Right atrium auricular region (tissue), 2 donors: ENCODE measurements around the gene METTL21C. TPM values are rescaled to one million over a fixed set of nuclear protein-coding genes. Genes with fewer than 3 reads are reported as not detected.
A peak's percentile ranks its signal among the peaks of the same experiment; 100 is the strongest.

Experiments used
- DNase-seq: peaks from one replicate; pipeline ENCODE4 v3.0.0-alpha.2; 2019; ENCODE audit warnings: low spot score
- H3K27ac ChIP-seq, 2 donors: fragments of 200-600 bp; sonication (generic); 1 replicate in 1 of 2; 2 replicates in 1 of 2; pipeline ENCODE4 v1.5.1; 2016 to 2019
- H3K27me3 ChIP-seq, 2 donors: fragments of 200-600 bp; sonication (generic); one replicate each; pipeline versions ENCODE4 v1.5.1 to v1.6.0; 2017 to 2019
- H3K36me3 ChIP-seq: fragments of 200-600 bp; sonication (generic); one replicate; pipeline ENCODE4 v1.5.1; 2016
- H3K4me1 ChIP-seq, 2 donors: fragments of 200-600 bp; sonication (generic); one replicate each; pipeline versions ENCODE4 v1.5.1 to v1.6.0; 2017 to 2019
- H3K4me3 ChIP-seq, 2 donors: fragments of 200-600 bp; sonication (generic); 1 replicate in 1 of 2; 2 replicates in 1 of 2; pipeline ENCODE4 v1.5.1; 2017 to 2019; ENCODE audit warnings: mild to moderate bottlenecking in 1 of 2, moderate library complexity in 1 of 2
- H3K9me3 ChIP-seq, 2 donors: fragments of 200-600 bp; sonication (generic); one replicate each; pipeline ENCODE4 v1.5.1; 2019
- CTCF ChIP-seq, 2 donors: fragments of 200-600 bp; sonication (generic); IDR thresholded peaks; one replicate each; pipeline ENCODE4 v1.5.1; 2019; ENCODE audit warnings: antibody characterized with exemption in 2 of 2
- total RNA-seq, 2 donors: library from RNA; depleted of rRNA; stranded (reverse); fragments of >200 nt; gene quantifications; one replicate each; pipeline ENCODE4 v1.1.0, GENCODE V29; 2016

Gene METTL21C
- not detected for total RNA-seq

GRCh38 chr13:102694937-102695336 lies at the start of gene METTL21C:
Gene METTL21C (minus strand): TSS chr13:102695044. CDS start chr13:102694498, 546 bp downstream.
- no peak for DNase-seq
- H3K9me3 ChIP-seq: peaks cover 0 to 7% of the 10 kb centered on the region in 2 donors
- TF ChIP-seq CTCF (IDR thresholded peaks at IDR 0.05): no peak
- no peaks in the 10 kb centered on the region for H3K4me1 ChIP-seq
- H3K27ac ChIP-seq: no peak within 1 kb of the TSS
- H3K4me3 ChIP-seq: no peak within 1 kb of the TSS
- no peaks in the 10 kb centered on the region for H3K36me3 ChIP-seq
- no peaks in the 10 kb centered on the region for H3K27me3 ChIP-seq

GRCh38 chr13:102742506-102742905 lies 47.7 kb upstream of the METTL21C start:
- peaks cover 5 to 19% of the 10 kb centered on the region in 2 donors for H3K9me3 ChIP-seq
- H3K36me3 ChIP-seq: no peaks in the 10 kb centered on the region
- no peaks in the 10 kb centered on the region for H3K4me1 ChIP-seq
- H3K27ac ChIP-seq: no peak overlapping the region
- no peak for TF ChIP-seq CTCF (IDR thresholded peaks at IDR 0.05)
- no peaks in the 10 kb centered on the region for H3K27me3 ChIP-seq
- DNase-seq: no peak
- H3K4me3 ChIP-seq: no peak overlapping the region

- Histone ChIP-seq H3K36me3 (no peaks in the 10 kb centered on the region), H3K4me1 (no peaks in the 10 kb centered on the region), H3K9me3 (peaks cover 5 to 19% of the 10 kb centered on the region in 2 donors), H3K27ac (no peak overlapping the region), H3K4me3 (no peak overlapping the region), H3K27me3 (no peaks in the 10 kb centered on the region)
- TF ChIP-seq CTCF (IDR thresholded peaks at IDR 0.05): no peak
- no peak for DNase-seq
These were observed 47.3 kb upstream of the METTL21C start for GRCh38 chr13:102742101-102742500.

- H3K4me3 ChIP-seq: no peak overlapping the region
- no peaks in the 10 kb centered on the region for H3K36me3 ChIP-seq
- TF ChIP-seq CTCF (IDR thresholded peaks at IDR 0.05): no peak
- H3K9me3 ChIP-seq: no peaks in the 10 kb centered on the region
- DNase-seq: no peak
- no peaks in the 10 kb centered on the region for H3K27me3 ChIP-seq
- H3K27ac ChIP-seq: no peak overlapping the region
- H3K4me1 ChIP-seq: peaks cover 0 to 5% of the 10 kb centered on the region in 2 donors
These were observed 34.9 kb upstream of the METTL21C start for GRCh38 chr13:102729560-102730270.

GRCh38 chr13:102726430-102726829 lies 31.6 kb upstream of the METTL21C start:
- no peaks in the 10 kb centered on the region for H3K9me3 ChIP-seq
- TF ChIP-seq CTCF (IDR thresholded peaks at IDR 0.05): peak in 1 of 2 donors; percentile 15
- no peak overlapping the region for H3K4me3 ChIP-seq
- no peak overlapping the region for H3K27ac ChIP-seq
- no peaks in the 10 kb centered on the region for H3K36me3 ChIP-seq
- no peak for DNase-seq
- peaks cover 0 to 5% of the 10 kb centered on the region in 2 donors for H3K4me1 ChIP-seq
- H3K27me3 ChIP-seq: no peaks in the 10 kb centered on the region

GRCh38 chr13:102724923-102725322 lies 30.1 kb upstream of the METTL21C start:
- Histone ChIP-seq H3K36me3 (no peaks in the 10 kb centered on the region), H3K4me3 (no peak overlapping the region), H3K27ac (no peak overlapping the region), H3K9me3 (no peaks in the 10 kb centered on the region), H3K4me1 (peaks cover 0 to 4% of the 10 kb centered on the region in 2 donors), H3K27me3 (no peaks in the 10 kb centered on the region)
- peak in 1 of 2 donors; percentile 59 for TF ChIP-seq CTCF (IDR thresholded peaks at IDR 0.05)
- DNase-seq: no peak
